GM10248 (cell line): ENCODE results near the gene TLX2.
"Not testable (repeated sequence)": the region's sequence is repeated elsewhere in the genome, so short reads cannot be mapped to it uniquely, and the experiment has no call there.

ENCODE experiments used
- CTCF ChIA-PET: fragments of 300-600 bp; sonication (Branson Sonifier 250); formaldehyde crosslinking; extraction: SDS; loops from one replicate; lab custom pipeline; 2021; ENCODE audit warnings: antibody characterized with exemption; lab: Yijun Ruan, JAX
- POLR2A ChIA-PET: fragments of 350-650 bp; sonication (Branson Sonifier 250); formaldehyde crosslinking; extraction: SDS; loops from one replicate; lab custom pipeline; 2020; ENCODE audit warnings: antibody characterized with exemption; lab: Yijun Ruan, JAX
- DNase-seq: peaks from one replicate; pipeline ENCODE4 v3.0.0; 2012; ENCODE audit errors: extremely low spot score
- TF ChIP-seq, protein P1 (sequence below): IDR thresholded peaks from 2 replicates; pipeline ENCODE4 v1.5.1; 2012; ENCODE audit warnings: mild to moderate bottlenecking, low read depth; ENCODE audit errors: extremely low read depth, missing control alignments, control extremely low read depth

TLX2 gene

DNA sequence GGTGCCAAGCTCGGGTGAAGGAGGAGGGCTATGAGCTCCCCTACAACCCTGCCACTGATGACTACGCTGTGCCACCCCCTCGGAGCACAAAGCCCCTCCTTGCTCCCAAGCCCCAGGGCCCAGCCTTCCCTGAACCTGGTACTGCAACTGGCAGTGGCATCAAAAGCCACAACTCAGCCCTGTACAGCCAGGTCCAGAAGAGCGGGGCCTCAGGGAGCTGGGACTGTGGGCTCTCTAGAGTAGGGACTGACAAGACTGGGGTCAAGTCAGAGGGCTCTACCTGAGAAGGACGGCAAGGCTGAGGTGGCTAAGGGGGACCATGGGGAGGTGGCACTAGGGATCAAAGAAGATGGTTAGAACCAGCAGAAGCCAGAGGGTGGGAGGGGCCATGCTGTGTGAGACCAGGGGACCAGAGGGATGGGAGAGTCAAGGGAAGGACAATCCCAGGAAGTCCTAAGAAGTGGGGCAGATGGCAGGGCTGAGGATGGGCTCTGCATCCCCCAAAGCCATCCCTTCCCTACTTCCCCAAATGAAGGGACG, 42.7 kb downstream of the TLX2 start:
- no peak for DNase-seq
- TF ChIP-seq, protein P1, sequence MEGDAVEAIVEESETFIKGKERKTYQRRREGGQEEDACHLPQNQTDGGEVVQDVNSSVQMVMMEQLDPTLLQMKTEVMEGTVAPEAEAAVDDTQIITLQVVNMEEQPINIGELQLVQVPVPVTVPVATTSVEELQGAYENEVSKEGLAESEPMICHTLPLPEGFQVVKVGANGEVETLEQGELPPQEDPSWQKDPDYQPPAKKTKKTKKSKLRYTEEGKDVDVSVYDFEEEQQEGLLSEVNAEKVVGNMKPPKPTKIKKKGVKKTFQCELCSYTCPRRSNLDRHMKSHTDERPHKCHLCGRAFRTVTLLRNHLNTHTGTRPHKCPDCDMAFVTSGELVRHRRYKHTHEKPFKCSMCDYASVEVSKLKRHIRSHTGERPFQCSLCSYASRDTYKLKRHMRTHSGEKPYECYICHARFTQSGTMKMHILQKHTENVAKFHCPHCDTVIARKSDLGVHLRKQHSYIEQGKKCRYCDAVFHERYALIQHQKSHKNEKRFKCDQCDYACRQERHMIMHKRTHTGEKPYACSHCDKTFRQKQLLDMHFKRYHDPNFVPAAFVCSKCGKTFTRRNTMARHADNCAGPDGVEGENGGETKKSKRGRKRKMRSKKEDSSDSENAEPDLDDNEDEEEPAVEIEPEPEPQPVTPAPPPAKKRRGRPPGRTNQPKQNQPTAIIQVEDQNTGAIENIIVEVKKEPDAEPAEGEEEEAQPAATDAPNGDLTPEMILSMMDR, result no peak
- ChIA-PET CTCF (interaction anchor here (0.9 to 3.8 kb wide), 6 partner anchors 13 to 30 kb away, joined by 3 to 26 read pairs (median 4); no protein-coding TSS in a partner anchor), POLR2A (no interaction called here)

DNA sequence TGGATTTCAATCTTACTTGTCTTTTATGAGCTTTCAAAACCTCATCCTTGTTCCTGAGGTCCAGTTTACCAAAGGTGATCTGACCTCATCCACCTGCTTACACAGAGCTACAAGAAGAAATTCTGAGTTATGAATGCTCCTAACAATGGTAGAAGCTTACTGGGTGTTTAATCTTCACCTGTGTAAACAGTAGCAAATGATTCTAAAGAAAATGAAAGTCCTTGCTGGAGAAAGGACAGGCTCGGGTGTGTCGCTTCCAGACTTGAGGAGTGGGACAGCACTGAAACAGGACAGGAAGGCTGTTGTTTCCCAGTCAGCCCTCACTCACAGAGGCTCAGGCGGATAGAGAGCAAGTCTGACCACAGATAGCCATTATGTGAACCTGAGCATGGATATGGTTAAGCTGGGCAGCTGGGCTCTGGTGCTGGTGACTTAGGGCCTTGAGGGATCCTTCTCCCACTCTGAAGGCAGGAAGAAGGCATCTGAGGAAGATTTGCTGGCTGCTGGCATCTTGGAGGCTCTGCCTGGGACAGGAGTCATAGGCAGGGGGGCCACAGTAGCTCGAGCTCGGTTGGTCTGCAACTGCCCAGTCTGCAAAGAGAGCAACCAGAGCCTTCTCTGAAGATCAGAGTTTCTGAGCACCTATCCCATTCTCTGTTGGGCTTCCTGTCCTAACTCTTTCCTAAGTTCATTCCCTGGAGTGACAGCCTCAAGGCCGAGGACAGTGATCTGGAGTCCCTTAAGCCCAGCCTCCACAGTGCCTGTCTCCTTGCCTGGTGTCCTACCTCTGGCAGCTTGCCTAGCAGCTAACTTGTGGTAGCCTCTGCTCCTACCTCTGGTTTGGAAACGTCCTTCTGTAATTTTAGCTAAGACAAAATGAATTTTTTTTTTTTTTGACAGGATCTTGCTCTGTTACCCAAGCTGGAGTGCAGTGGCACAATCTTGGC, 44.3 kb downstream of the TLX2 start:
- TF ChIP-seq, protein P1, result no peak
- DNase-seq, result no peak
- POLR2A ChIA-PET, result no interaction called here
- CTCF ChIA-PET, result interaction anchor here (0.9 to 3.8 kb wide), 12 partner anchors 9 to 83 kb away, joined by 3 to 26 read pairs (median 4); no protein-coding TSS in a partner anchor

DNA sequence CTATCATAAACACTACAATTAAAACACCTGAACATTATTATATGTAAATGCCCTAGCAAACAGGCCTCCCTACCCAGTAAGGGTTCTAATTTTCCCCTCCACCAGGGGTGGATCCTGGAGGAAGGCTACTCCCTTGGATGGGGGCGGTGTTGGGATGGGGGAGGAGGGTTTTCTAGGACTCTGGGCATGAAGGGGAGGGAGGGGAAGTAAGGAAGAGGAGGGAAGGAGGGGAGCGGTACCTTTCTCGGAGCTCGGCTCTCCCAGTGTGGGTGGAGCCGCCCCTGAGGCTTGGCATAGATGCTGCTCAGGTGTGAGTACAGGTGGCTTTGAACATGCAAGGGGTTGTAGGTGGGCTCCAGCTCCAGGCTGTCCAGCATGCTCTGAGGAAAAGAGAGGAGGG, 45.7 kb downstream of the TLX2 start:
- no peak for DNase-seq
- ChIA-PET CTCF (interaction anchor here (1.2 to 3.0 kb wide), 3 partner anchors 23 to 29 kb away, joined by 3 to 9 read pairs (median 4); no protein-coding TSS in a partner anchor), POLR2A (no interaction called here)
- TF ChIP-seq, protein P1, result no peak

DNA sequence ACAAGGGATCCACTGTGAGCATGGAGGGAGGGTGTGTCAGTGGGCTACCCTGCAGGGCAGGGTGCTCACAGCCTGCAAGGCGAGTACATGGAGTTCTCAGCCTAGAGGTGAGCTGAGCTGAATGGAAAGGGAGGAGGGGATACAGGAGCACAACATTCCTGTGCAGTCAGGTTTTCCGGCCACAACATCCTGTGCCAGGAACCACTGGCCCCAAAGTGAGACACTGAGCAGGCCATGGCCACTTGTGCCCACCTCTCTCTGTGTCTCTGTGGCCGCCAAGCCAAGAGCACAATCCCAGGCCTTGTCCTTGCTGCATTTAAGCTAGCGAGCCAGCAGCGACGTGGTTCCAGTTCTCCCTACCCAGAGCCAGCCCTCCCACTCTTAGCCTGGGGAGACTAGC, 46.3 kb downstream of the TLX2 start:
- ChIA-PET CTCF (no interaction called here), POLR2A (no interaction called here)
- no peak for DNase-seq
- TF ChIP-seq, protein P1, result no peak

DNA sequence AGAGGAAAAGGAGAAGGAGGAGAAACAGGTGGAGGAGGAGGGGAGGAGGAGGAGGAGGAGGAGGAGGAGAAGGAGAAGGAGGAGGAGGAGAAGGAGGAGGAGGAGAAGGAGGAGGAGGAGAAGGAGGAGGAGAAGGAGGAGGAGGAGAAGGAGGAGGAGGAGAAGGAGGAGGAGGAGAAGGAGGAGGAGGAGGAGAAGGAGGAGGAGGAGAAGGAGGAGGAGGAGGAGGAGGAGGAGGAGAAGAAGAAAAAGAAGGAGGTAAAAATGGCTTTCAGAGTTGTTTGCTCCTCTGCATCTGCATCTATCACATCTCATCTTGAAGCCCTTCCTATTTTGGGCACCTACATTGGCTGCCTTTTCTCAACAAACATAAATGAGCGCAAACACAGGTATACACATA, 46.8 kb downstream of the TLX2 start:
- CTCF ChIA-PET, POLR2A ChIA-PET: not testable (repeated sequence)

DNA sequence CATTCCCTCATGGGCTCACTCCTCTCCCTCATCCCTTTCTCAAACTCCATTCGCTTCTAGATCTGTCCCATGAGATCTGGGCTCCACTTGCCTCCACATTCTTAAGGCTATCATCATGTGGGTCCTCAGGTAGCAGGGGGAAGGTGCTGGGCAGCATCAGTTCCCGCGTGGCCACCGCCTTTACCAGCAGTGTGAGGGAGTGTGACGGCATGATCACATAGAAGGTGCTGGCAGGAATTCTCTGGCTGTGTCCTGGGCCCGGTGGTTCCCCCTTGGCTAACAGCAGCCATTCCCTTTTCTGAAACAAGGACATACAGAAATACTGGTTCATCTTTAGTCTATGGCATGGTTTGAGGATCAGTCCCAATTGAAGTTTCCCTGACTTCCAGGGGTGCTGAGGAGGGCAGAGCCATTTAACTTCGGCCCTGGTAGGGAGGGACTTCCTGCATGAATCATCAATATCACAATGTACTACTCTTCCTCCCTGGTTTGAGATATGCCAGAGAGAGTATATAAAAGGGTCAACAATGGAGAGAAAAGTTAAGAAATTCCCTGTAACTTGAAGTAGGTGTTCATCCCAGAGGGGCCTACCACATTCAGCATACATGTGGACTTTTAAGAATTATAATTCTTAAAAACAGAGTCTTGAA, 48.0 kb downstream of the TLX2 start:
- TF ChIP-seq, protein P1, result no peak
- CTCF ChIA-PET, result interaction anchor here (1.7 kb wide), 1 partner anchor 23 kb away, joined by 4 read pairs; no protein-coding TSS in a partner anchor
- POLR2A ChIA-PET, result no interaction called here
- DNase-seq, result no peak

More for the DNA sequence above, 46.8 kb downstream of the TLX2 start:
- not testable (repeated sequence) for DNase-seq
